ENCODE data around the gene OR5M3.

OR5M3 gene

DNA sequence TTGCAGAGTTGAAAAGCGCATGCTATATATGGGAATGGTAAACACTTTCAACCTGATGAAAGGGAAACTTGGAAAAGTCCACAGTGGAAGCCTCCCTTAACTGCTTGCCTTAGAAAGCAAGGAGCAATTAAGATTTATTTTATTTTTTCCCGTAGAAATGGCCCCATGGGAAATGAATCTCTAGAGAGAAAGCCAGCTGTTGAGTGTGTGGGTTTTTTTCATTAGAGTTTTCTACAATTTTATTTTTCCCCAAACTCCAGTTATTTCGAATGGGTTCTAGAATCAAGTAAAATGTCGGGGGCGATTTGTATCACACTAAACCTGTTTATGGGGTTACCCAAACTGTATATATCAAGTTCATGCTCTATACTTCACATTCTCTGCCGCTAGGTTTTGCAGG lies at the start of gene OR5M3:
OR5M3 (minus strand) TSS at position 101 of the 400 bp plus-strand sequence. CDS start 2,855 bp downstream, outside the sequence.
- no peak for DNase-seq

DNA sequence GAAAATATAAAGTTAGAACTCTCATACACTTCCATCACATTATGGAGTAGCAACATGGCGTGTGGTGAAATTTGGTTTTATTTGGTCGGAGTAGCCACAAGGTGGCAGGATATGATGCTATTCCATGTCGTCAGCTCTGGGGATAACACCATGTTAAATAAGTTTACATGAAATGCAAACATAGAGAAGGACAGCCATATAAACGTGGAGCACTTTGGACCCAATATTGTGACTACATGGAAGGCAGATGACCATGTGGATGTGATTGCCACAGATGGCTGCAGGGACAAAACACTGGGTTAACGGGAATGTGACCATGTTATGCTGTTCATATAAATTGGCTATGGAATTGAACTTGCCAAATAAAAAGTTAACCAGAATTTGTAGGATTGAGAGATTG lies 48.9 kb upstream of the OR5M3 start:
- peak; percentile 32 for DNase-seq

DNA sequence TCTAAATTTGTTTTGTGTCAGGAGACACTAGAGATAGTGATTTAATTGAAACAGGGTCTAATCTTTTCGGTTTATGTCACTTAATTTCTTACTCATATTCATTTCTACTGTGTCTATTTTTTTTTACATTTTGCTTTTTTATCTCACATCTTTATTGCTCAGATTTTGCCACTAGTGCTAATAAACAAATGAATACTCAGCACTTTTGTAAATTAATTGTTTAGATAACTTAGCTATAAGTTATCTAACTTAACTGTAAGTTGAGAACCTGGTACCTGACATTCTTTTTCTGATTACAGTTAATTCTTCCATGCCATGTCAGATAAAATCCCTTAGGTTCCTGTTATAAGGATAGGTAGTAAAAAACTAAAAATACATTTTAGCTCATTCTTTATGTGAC lies 40.1 kb upstream of the OR5M3 start:
- no peak for DNase-seq

DNA sequence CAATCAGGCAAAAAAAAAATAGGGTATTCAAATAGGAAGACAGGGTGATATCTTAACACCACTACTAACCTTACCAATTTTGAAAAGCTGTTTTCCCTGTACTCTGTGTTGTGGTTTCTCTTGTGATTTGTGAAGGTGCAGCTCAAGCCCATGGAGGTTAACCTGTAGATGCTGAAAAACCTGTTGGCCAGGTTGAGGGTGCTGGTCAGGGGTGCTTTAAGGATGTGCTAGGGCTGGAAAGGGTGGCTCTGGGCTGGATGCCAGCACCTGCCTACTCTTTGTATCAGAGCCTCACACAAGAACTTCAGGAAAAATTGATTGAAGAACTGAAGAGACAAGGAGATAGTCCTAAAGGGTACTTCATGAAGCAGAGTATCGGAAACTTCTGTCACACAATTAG lies 36.3 kb upstream of the OR5M3 start:
- no peak for DNase-seq

DNA sequence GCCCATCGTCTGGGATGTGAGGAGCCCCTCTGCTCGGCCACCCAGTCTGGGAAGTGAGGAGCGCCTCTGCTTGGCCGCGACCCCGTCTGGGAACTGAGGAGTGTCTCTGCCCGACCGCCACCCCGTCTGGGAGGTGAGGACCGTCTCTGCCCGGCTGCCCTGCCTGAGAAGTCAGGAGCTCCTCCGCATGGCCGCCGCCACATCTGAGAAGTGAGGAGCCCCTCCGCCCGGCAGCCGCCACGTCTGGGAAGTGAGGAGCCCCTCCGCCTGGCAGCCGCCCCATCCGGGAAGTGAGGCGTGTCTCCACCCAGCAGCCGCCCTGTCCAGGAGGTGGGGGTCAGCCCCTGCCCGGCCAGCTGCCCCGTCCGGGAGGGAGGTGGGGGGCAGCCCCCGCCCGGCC lies 23.9 kb upstream of the OR5M3 start:
- no peak for DNase-seq

DNA sequence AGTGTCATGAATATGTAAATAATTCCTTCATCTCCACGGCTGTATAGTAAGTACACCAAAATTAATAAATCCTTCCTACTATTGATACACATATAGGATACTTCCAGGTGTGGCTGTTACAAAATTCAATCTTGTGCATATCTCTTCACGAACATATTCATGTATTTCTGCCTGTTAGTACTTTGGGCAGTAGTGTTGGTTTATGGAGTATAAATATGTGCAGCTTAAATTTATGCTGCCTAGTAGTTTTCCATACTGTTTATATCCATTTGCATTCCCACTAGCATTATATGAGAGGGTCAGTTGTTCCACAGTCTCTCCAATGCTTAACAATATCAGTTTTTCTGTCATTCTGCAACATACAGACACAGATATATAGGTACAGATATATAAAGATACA lies 22.0 kb upstream of the OR5M3 start:
- DNase-seq, result no peak

DNA sequence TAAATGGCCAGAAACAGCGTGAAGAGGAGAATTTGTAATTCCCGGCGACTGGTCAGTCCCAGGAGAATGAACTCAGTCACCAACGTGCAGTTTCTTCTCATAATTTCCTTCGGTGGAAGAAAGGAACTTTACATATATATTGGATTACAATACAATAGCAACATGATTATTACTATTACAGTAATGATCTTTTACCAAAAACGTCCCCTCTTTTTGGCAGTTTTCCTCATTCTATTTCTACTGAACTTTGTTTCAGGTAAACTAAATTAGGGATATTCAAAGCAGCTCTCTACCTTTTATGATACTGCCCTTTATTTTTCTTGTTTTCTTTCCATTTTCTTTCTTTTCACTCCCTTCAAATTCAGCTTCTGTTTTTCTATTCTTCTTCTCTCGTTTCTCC lies 18.1 kb upstream of the OR5M3 start, which contains the start of gene OR5M8:
OR5M8 (minus strand) TSS at position 101 of the 400 bp plus-strand sequence; CDS start at position 101, 0 bp downstream.
- no peak for DNase-seq

DNA sequence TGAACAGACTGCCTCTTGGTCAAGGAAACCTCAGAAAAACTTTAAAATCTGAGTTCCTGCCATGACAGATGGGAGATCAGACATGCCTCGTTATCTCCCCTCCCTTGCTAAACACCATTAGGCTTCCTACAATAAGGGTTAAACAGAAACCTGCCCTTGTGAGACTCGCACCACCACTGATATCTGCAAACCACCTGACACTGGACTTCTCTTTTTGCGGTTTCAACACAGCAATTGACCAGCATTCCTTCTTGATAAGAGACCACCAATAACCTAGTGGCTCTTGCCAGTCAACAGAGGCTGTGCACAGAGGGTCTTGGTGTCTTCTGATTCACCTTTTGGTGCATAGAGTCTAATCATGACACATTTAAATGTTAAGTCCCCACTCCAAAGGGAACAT lies 13.6 kb upstream of the OR5M3 start:
- DNase-seq, result peak; percentile 61

DNA sequence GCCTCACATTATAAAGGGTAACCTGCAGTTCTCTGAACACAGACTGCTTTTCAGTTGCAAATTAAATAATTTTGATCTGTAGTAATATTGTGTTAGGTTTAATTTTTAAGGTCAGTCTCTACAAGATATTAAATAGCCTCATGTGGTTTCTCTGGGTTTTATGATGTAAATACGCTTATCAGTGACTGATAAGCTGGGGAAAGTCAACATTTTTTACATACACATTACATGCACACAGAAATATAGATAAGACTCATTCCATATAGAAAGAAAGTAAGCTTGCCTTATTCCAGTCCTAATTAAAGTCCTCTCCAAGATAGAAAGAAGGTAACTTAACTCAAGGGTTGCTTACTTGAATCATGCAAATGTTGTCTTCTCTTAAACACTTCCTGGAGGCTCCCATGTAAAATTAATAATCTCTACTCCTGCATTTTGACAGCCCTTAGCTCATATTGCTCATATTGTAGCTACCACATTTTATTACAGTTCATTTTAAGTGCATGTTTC lies 1.6 kb upstream of the OR5M3 start:
- no peak for DNase-seq

DNA sequence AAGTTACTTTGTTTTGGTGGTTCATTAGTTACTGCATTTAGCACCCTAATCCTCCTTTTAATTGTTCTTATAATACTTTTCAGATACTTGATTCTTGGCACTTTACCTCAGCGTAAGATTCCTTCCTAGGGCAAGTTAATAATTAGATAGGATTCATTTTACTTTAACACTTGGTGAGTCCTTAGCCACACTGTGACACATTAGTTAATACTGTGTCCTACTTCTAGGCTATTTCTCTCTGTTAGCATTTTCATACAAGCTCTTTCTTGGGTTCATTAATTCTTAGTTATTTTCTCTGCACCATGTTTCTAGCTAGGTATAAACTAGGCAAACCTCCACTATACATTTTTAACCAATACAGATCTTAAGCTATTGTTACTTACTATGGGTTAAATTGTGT lies 16.1 kb downstream of the OR5M3 start:
- no peak for DNase-seq

DNA sequence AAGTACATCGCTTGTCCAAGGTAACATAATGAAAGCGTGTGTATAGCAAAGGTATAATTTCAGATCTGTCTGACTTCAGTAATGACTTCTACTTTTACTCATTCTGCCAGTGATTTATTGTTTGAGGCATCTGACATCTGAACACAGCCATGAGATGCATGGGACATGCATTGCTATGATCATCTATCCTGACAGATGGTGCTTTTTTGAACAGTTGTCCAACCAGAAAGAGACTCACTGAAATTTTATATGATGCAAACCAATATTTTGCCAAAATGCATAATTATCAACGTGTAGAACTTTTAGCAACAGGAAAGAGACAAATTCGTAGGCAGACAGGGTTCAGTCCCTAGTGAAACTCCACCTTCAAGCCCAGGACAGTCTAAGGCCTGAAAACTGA lies 19.6 kb downstream of the OR5M3 start:
- DNase-seq, result no peak

Measured in OCI-M1 (cell line).